Urothelium cell line (cell line): Measurements from ENCODE around the gene CLEC6A.
"Not testable (repeated sequence)": the region's sequence is repeated elsewhere in the genome, so short reads cannot be mapped to it uniquely, and the experiment has no call there.

Source experiments
- DNase-seq: peaks from one replicate; pipeline ENCODE4 v3.0.0; 2011; ENCODE audit warnings: low spot score, mixed read lengths
- FAIRE-seq: peaks from 2 replicates; lab custom pipeline; 2011; peaks lifted over from hg19 to GRCh38; lab: Jason Lieb, UNC

CLEC6A gene

DNA sequence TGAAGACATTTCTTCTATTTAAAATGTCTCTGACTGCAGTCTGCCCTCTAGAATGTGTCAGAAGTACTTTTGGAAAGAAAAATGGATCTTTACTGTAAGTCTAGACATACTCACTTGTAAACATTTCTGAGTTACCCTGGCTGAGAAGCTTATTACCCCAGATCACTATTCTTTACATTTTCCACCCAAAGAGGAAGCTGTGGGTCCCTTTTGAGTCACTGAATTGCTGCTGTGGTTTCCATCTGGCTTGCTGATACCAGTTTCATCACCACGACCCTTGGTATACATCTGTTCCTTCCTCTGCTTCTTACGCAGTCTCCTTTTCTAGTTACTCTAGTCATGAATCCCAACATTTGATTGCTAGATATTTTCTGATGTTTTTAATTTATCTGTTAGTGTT lies 37.3 kb downstream of the CLEC6A start:
- FAIRE-seq (no peak), DNase-seq (no peak)

DNA sequence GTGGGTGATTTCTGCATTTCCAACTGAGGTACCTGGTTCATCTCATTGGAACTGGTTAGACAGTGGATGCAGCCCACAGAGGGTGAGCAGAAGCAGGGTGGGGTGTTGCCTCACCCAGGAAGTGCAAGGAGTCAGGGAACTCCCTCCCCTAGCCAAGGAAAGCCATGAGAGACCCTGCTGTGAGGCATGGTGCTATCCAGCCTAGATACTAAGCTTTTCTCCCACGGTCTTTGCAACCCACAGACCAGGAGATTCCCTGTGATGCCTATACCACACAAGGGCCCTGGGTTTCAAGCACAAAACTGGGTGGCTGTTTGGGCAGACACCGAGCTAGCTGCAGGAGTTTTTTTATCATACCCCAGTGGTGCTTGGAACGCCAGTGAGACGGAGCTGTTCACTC lies 39.9 kb downstream of the CLEC6A start:
- not testable (repeated sequence) for DNase-seq
- FAIRE-seq: peak; percentile 59

DNA sequence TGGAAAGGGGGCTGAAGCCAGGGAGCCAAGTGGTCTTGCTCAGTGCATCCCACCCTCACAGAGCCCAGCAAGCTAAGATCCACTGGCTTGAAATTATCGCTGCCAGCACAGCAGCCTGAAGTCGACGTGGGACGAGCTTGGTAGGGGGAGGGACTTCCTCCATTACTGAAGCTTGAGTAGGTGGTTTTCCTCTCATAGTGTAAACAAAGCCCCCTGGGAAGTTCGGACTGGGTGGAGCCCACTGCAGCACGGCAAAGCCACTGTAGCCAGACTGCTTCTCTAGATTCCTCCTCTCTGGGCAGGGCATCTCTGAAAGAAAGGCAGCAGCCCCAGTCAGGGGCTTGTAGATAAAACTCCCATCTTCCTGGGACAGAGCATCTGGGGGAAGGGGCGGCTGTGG lies 40.3 kb downstream of the CLEC6A start:
- FAIRE-seq: peak; percentile 46
- not testable (repeated sequence) for DNase-seq

DNA sequence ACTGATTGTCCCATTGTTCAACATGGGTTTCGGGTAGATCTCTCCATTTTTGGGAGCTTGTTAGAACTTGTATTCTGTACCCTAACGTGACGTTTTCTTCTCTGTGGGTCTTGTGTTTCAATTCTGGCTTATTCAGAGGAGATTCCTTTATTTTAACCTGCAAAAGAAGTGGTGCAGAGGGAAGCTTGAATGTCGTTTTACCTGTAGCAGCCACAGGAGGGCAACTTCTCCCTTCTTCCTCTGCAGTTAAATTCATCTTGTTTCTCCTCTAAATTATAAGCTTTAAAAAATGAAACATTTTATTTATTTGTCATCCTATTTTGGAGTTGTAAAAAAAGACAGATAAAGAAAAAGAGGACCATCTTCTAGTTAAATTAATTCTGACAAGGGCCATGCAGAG lies 43.9 kb downstream of the CLEC6A start:
- no peak for FAIRE-seq
- DNase-seq: no peak

- DNase-seq (no peak), FAIRE-seq (no peak)
Observed at GRCh38 chr12:8501720-8502119, 46.0 kb downstream of the CLEC6A start.

DNA sequence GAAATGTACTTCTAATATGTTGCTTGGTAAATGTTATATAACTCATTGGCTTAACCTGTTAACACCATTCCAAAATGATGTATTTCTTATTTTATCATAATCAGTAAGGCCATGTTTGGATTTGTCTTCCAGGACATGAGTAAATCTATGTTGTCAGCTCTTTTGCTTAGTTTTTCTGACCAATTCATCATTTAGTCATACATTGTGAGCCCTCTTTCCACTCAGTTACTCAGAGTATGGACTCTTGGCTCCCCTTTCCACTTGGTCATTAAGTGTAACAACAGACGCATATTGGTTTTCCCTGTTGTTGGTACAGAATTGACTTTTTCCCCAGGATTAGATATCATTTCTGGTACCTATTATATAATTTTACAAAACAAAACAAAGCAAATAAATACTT lies 48.6 kb downstream of the CLEC6A start:
- no peak for FAIRE-seq
- DNase-seq: no peak

DNA sequence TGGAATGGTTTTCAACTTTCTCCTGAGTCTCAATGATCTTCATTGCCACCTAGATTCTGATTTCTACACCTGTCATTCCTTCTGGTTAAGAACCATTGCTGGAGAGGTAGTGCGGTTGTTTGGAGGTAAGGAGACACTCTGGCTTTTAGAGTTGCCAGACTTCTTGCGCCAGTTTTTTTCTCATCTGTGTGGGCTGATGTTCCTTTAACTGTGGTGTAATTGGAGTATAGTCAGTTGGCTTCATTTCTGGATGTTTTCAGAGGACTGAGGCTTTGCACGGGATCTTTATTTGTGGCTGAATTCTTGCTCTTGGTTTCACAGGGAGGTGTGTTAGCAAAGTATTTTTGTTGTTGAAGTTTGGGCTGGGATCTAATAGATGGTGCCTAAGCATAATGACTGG lies 51.8 kb downstream of the CLEC6A start:
- FAIRE-seq (no peak), DNase-seq (no peak)

- peak; percentile 66 for FAIRE-seq
Observed at GRCh38 chr12:8508223-8508622, 52.5 kb downstream of the CLEC6A start.

GRCh38 chr12:8508910-8509841 lies 53.4 kb downstream of the CLEC6A start:
- no peak for FAIRE-seq
- no peak for DNase-seq

More at GRCh38 chr12:8508223-8508622, 52.5 kb downstream of the CLEC6A start:
- DNase-seq: no peak

DNA sequence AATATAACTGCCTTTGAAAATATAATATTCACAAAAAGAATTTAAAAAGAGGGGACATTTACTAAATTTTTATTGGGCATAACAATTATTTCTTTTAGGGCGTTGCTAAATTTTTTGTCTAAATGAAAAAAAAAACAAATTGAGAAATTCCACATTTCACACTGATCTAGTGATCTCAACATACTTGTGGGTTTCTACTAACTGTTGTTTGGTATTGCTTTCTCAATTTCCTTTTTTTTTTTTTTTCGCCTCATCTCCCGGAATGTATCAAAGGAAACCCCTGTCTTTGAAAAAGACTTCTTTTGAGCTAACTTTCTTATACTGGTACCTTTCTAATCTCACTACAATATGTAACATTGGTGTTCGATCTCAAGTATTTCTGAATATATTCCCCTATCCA lies 57.5 kb downstream of the CLEC6A start, which contains the start of gene CLEC4D:
TSS of gene CLEC4D (plus strand) at position 248 of the 400 bp plus-strand sequence. CDS start 230 bp downstream, outside the sequence.
- DNase-seq: no peak

DNA sequence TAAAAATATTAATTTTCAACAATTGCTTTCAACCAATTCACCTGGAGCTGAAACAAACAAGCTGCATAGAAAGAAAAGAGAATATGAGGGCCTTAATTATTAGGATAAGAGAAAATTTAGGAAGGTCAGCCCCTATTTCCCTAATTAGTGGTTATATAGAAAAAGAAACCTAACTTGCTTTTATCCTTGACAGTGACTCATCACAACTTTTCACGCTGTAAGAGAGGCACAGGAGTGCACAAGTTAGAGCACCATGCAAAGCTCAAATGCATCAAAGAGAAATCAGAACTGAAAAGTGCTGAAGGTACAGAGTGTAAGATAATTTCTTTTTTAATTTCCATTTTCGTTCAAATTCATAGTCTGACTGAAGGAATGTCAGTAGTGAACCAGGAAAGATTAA lies 62.2 kb downstream of the CLEC6A start:
- DNase-seq: no peak
- FAIRE-seq: no peak

More for the DNA sequence above, 57.5 kb downstream of the CLEC6A start, which contains the start of gene CLEC4D:
- FAIRE-seq: no peak

DNA sequence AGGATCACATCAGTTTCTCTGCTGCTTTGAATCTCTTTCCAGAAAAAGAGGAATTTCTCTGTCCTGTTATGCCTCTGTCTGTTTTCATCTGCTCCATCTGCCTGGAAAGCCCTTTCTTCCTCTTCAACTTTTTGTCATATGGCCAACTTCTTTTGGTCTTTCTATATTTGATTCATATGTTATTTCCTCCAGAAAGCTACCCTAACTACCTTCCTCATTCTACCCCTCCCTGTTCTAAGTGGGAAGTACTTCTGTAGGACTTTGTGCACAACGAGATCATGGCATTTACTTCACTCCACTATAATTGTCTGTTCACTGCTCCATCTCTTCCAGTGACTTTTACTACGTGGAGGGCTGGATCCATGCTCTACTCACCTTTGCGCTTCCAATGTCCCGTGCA lies 63.4 kb downstream of the CLEC6A start:
- peak; percentile 80 for FAIRE-seq
- DNase-seq: no peak

DNA sequence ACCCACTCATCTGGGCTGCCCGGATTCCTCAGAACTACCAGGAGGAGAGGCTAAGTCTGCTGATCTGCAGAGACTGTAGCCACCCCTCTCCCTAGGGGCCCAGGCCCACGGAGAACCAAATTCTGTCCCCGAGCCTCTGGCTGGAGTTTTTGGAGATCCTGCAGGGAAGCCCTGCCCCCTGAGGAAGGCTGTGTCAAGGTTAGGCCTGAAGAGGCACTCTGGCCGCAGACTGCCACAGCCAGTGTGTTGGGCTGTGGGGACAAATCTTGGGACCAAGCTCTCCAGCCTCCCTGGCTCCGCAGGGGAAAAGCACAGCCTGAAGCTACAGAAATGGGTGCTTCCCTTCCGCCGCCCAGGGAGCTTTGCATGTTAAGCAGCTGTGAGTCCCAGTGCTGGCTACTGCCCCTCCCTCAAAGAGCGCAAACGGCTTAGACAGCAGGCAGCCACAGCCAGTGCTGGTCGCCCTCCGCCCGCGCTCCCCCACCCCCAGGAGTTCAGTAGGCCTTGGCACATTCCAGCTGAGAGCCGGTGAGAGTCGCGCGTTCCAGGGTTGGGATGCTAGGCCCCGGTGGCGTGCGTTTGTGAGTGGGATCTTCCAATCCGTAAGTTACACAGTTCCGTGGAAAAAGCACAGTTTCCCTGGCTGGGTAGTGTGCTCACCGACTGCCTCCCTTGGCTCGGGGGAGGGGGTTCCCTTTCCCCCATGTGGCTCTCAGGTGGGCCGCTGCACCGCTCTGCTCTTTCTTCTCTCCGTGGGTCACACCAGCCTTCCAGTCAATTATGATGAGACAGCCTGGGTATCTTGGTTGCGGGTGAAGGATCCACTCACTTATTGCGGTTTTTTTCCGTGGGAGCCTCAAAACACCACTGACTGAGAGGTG lies 71.7 kb downstream of the CLEC6A start:
- FAIRE-seq (no peak), DNase-seq (no peak)
